GM12801 (cell line): ENCODE data around the gene RTTN.

Experiments
- CTCF ChIP-seq: IDR thresholded peaks from one replicate; pipeline ENCODE4 v1.5.1; 2011; ENCODE audit warnings: control low read depth; ENCODE audit not compliant: insufficient read length; ENCODE audit errors: extremely low read depth

Gene RTTN

DNA sequence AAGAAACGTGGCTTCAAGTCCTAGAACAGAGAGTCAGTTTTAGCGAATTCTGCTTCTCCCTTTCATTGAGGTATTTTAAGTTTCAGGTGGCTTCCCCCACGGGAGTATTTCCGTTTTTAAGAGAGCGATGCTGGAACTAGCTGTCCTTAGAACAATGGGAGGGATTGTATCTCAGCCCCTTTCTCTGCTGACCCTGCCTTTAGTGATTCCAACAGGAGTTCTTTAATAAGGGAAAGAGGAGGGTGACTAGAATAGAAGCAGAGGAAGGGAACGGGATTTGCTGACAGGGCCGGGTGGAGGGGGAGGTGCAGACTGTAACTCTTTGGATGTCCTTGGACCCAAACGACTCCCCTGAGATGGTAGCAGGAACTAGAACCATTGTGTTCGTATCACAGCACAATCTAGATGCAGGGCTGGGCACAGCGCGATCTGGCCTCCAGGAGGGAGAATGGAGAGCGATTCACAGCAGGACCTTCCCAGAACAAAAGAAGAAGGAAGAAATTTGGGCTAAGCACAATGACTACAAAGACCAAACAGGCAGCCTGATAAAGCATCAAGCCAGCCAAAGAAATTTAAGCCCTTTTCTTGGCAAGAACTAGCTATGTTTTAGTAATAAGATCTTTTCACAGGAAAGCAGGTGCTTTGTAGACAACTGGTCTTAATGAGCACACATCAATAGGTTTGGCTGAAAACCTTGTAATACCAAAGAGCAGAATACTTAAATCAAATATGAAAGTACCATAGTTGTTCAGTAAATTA, 15.8 kb upstream of the RTTN start:
- TF ChIP-seq CTCF: no peak

- TF ChIP-seq CTCF: no peak
Observed at GRCh38 chr18:70220628-70221027, 15.1 kb upstream of the RTTN start.

DNA sequence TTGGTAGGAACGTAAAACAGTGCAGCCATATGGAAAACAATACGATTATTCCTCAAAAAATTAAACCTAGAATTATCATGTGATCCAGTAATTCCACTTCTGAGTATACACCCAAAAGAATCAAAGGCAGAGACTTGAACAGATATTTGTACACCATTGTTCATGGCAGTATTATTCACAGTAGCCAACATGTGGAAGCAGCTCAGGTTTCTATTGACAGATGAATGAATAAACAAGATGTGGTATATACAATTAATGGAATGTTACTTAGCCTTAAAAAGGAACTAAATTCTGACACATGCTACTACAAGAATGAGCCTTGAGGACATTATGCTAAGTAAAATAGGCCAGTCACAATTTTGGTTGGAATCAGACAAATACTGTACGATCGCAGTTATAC, 14.2 kb upstream of the RTTN start:
- TF ChIP-seq CTCF: no peak

DNA sequence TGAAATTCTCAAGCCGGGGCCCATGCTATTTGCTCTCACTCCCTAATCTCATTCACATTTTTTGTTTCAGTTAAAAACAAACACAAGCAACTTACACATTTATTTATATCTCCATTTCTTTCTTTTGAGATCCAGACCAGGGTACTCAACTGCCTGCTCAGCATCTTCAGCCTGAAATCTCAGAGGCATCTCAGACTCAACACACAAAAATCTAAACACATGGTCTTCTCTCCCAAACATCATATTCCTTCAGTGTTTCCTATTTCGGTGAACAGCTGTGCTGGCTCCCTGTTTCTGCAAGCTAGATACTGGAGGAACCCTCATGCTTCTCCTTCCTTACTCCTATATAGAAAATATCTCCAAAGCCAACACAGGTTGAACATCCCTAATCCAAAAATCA, 11.3 kb upstream of the RTTN start:
- no peak for TF ChIP-seq CTCF

DNA sequence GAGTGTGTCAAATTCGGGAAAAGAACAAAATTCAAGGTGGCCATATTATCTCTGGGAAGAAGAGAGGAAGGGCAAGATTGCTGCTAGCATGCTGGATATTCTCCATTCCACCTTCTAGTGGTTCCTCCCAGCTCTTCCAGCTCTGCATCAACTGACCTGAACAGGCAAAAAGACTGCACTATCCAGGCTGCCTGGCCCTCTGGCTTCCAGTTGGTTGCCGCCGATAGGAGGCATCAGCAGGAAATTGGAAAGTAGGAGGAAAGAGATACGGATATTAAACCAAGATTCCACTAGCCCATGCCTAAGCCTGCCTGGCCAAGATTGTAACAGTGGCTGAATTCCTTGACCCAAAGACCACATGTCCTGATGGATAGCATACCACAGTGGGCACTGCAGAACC, 1.7 kb upstream of the RTTN start:
- no peak for TF ChIP-seq CTCF

GRCh38 chr18:70200286-70200685, 5.2 kb downstream of the RTTN start:
- TF ChIP-seq CTCF: no peak

DNA sequence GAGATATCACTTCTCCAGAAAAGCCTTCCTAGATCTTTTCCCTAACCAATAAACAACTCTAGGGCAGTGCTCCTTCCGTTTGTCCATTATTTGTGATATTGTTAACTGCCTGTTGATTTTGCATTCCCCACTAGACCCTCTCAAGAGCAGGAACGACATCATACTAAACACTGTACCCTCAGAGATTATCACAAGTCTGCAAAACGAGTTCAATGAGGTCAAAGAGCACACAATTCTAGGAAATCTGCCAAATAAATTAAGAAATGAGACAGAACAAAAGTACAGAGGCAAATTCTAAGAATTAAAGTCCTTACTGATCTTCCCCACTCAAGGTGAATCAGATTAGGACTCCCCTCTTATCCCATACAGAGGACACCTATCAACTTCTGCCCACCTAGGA, 7.6 kb downstream of the RTTN start:
- TF ChIP-seq CTCF: no peak

DNA sequence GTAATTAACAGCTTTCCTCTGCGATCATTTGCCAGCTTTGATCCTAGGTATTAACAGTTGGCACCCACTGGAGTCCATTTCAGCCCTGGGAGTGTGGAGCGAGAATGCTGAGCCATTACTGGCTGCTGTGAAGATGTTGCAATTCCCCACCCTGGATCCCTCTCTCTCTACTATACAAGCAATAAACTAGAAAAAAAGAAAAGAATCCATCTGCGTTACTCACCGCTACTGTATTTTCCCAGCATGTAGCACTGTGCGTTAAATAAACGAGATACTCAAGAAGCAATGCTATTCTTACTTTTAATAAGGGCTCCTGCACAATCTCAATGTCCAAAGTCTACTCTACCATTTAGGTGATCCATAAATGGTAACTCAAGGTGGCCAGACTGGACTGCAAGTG, 8.5 kb downstream of the RTTN start:
- TF ChIP-seq CTCF: no peak
